CD4-positive, alpha-beta T cell treated with Interleukin-12 subunit alpha and Interleukin-12 subunit beta, for 1 hour (primary cell): Measurements from ENCODE around the gene L3MBTL4.

ENCODE experiments used
- DNase-seq: peaks from one replicate; pipeline ENCODE4 v3.0.0-alpha.2; 2020

L3MBTL4 gene

GRCh38 chr18:5942591-5942990, 472.1 kb downstream of the L3MBTL4 start:
- no peak for DNase-seq

GRCh38 chr18:5941890-5942289, 472.8 kb downstream of the L3MBTL4 start:
- no peak for DNase-seq

GRCh38 chr18:5939801-5940667, 474.7 kb downstream of the L3MBTL4 start:
- no peak for DNase-seq

GRCh38 chr18:5937795-5938194, 476.9 kb downstream of the L3MBTL4 start:
- DNase-seq = no peak

- DNase-seq = no peak
Observed at GRCh38 chr18:5937121-5937520, 477.6 kb downstream of the L3MBTL4 start.

GRCh38 chr18:5930789-5931188, 483.9 kb downstream of the L3MBTL4 start:
- DNase-seq = no peak

GRCh38 chr18:5918205-5918858, 496.4 kb downstream of the L3MBTL4 start:
- no peak for DNase-seq

GRCh38 chr18:5914951-5915350, 499.8 kb downstream of the L3MBTL4 start:
- no peak for DNase-seq

- DNase-seq = no peak
Observed at GRCh38 chr18:5914016-5914415, 500.7 kb downstream of the L3MBTL4 start.

GRCh38 chr18:5912566-5912965, 502.1 kb downstream of the L3MBTL4 start:
- no peak for DNase-seq

- DNase-seq = no peak
Observed at GRCh38 chr18:5909125-5909524, 505.6 kb downstream of the L3MBTL4 start.
